ENCODE measurements around the gene PLEKHA1.

Gene PLEKHA1

GRCh38 chr10:122359621-122360020 lies 14.9 kb upstream of the PLEKHA1 start:
- no peak overlapping the region for H2AFZ ChIP-seq (ENCODE audit: low read depth, low read length)

GRCh38 chr10:122361046-122361445 lies 13.5 kb upstream of the PLEKHA1 start:
- TF ChIP-seq EZH2phosphoT487 (IDR thresholded peaks at IDR 0.05; ENCODE audit: low read depth) (no peak), CTCF (IDR thresholded peaks at IDR 0.05; ENCODE audit: low read depth, low read length) (no peak)
- Histone ChIP-seq H3K9ac (ENCODE audit: low read length) (no peak overlapping the region), H3K79me2 (ENCODE audit: low read length) (no peaks in the 10 kb centered on the region), H3K27ac (ENCODE audit: low read length) (no peak overlapping the region), H2AFZ (ENCODE audit: low read depth, low read length) (no peak overlapping the region), H4K20me1 (ENCODE audit: insufficient read depth, low read length) (no peaks in the 10 kb centered on the region), H3K36me3 (replicated peaks; ENCODE audit: low read depth, low read length) (no peaks in the 10 kb centered on the region), H3K9me3 (ENCODE audit: insufficient read depth, low read length) (no peaks in the 10 kb centered on the region), H3K4me1 (ENCODE audit: low read length) (no peaks in the 10 kb centered on the region), H3K27me3 (ENCODE audit: low read depth, low read length) (peaks cover 10% of the 10 kb centered on the region; the same call in 1 of the 2 replicates), H3K4me2 (ENCODE audit: low read length) (no peak overlapping the region), H3K4me3 (ENCODE audit: low read length) (no peak overlapping the region)

More at GRCh38 chr10:122359621-122360020, 14.9 kb upstream of the PLEKHA1 start:
- TF ChIP-seq EZH2phosphoT487 (IDR thresholded peaks at IDR 0.05; ENCODE audit: low read depth) (no peak), CTCF (IDR thresholded peaks at IDR 0.05; ENCODE audit: low read depth, low read length) (no peak)
- Histone ChIP-seq H4K20me1 (ENCODE audit: insufficient read depth, low read length) (no peaks in the 10 kb centered on the region), H3K27ac (ENCODE audit: low read length) (no peak overlapping the region), H3K9ac (ENCODE audit: low read length) (no peak overlapping the region), H3K4me3 (ENCODE audit: low read length) (no peak overlapping the region), H3K79me2 (ENCODE audit: low read length) (no peaks in the 10 kb centered on the region), H3K4me1 (ENCODE audit: low read length) (no peaks in the 10 kb centered on the region), H3K36me3 (replicated peaks; ENCODE audit: low read depth, low read length) (no peaks in the 10 kb centered on the region), H3K27me3 (ENCODE audit: low read depth, low read length) (peaks cover 11% of the 10 kb centered on the region; the same call in 1 of the 2 replicates), H3K4me2 (ENCODE audit: low read length) (no peak overlapping the region), H3K9me3 (ENCODE audit: insufficient read depth, low read length) (no peaks in the 10 kb centered on the region)

GRCh38 chr10:122362031-122362592 lies 12.4 kb upstream of the PLEKHA1 start:
- Histone ChIP-seq H3K4me2 (ENCODE audit: low read length) (no peak overlapping the region), H3K9ac (ENCODE audit: low read length) (no peak overlapping the region), H3K9me3 (ENCODE audit: insufficient read depth, low read length) (no peaks in the 10 kb centered on the region), H4K20me1 (ENCODE audit: insufficient read depth, low read length) (no peaks in the 10 kb centered on the region), H3K4me1 (ENCODE audit: low read length) (no peaks in the 10 kb centered on the region), H3K4me3 (ENCODE audit: low read length) (no peak overlapping the region), H3K27me3 (ENCODE audit: low read depth, low read length) (peaks cover 17% of the 10 kb centered on the region), H3K27ac (ENCODE audit: low read length) (no peak overlapping the region), H2AFZ (ENCODE audit: low read depth, low read length) (no peak overlapping the region), H3K79me2 (ENCODE audit: low read length) (no peaks in the 10 kb centered on the region), H3K36me3 (replicated peaks; ENCODE audit: low read depth, low read length) (no peaks in the 10 kb centered on the region)
- TF ChIP-seq EZH2phosphoT487 (IDR thresholded peaks at IDR 0.05; ENCODE audit: low read depth), result no peak
- TF ChIP-seq CTCF (IDR thresholded peaks at IDR 0.05; ENCODE audit: low read depth, low read length), result no peak

- H3K79me2 ChIP-seq (ENCODE audit: low read length), result no peaks in the 10 kb centered on the region
- H3K9me3 ChIP-seq (ENCODE audit: insufficient read depth, low read length), result no peaks in the 10 kb centered on the region
Observed at GRCh38 chr10:122362621-122363020, 11.9 kb upstream of the PLEKHA1 start.

More at GRCh38 chr10:122362621-122363020, 11.9 kb upstream of the PLEKHA1 start:
- Histone ChIP-seq H4K20me1 (ENCODE audit: insufficient read depth, low read length) (no peaks in the 10 kb centered on the region), H3K27me3 (ENCODE audit: low read depth, low read length) (peaks cover 22% of the 10 kb centered on the region), H3K4me1 (ENCODE audit: low read length) (no peaks in the 10 kb centered on the region), H3K27ac (ENCODE audit: low read length) (no peak overlapping the region), H3K4me3 (ENCODE audit: low read length) (no peak overlapping the region), H3K36me3 (replicated peaks; ENCODE audit: low read depth, low read length) (no peaks in the 10 kb centered on the region), H3K4me2 (ENCODE audit: low read length) (no peak overlapping the region), H3K9ac (ENCODE audit: low read length) (no peak overlapping the region), H2AFZ (ENCODE audit: low read depth, low read length) (no peak overlapping the region)
- no peak for TF ChIP-seq EZH2phosphoT487 (IDR thresholded peaks at IDR 0.05; ENCODE audit: low read depth)
- no peak for TF ChIP-seq CTCF (IDR thresholded peaks at IDR 0.05; ENCODE audit: low read depth, low read length)
